Smooth muscle cell (in vitro differentiated cells): ENCODE measurements around the gene POLE. TPM values are rescaled to one million over a fixed set of nuclear protein-coding genes. Genes with fewer than 3 reads are reported as not detected.

Source experiments
- DNase-seq: peaks from one replicate; lab custom pipeline; 2025; ENCODE audit not compliant: unreplicated experiment; lab: John Stamatoyannopoulos, UW
- H2AFZ ChIP-seq: fragments of 200-600 bp; sonication (generic); 2 replicates; pipeline ENCODE4 v1.6.0; 2016; ENCODE audit warnings: antibody characterized with exemption, low read depth, mild to moderate bottlenecking
- H3F3A ChIP-seq: fragments of 200-600 bp; sonication (generic); 2 replicates; pipeline ENCODE4 v1.6.0; 2017; ENCODE audit warnings: antibody characterized with exemption, low read depth
- H3K27ac ChIP-seq: fragments of 200-600 bp; sonication (generic); 2 replicates; pipeline ENCODE4 v1.5.1; 2016; ENCODE audit warnings: low read depth, mild to moderate bottlenecking
- H3K27me3 ChIP-seq: fragments of 200-600 bp; sonication (generic); 2 replicates; pipeline ENCODE4 v1.6.1; 2016; ENCODE audit warnings: low read depth, mild to moderate bottlenecking
- H3K36me3 ChIP-seq: fragments of 200-600 bp; sonication (generic); 2 replicates; pipeline ENCODE4 v1.5.1; 2016; ENCODE audit warnings: low read depth
- H3K4me1 ChIP-seq: fragments of 200-600 bp; sonication (generic); 2 replicates; pipeline ENCODE4 v1.5.1; 2016; ENCODE audit warnings: low read depth
- H3K4me2 ChIP-seq: fragments of 200-600 bp; sonication (generic); 2 replicates; pipeline ENCODE4 v1.6.0; 2016; ENCODE audit warnings: mild to moderate bottlenecking
- H3K4me3 ChIP-seq: fragments of 200-600 bp; sonication (generic); 2 replicates; pipeline ENCODE4 v1.5.1; 2016; ENCODE audit warnings: mild to moderate bottlenecking
- H3K79me2 ChIP-seq: fragments of 200-600 bp; sonication (generic); 2 replicates; pipeline ENCODE4 v1.6.0; 2016; ENCODE audit warnings: low read depth, mild to moderate bottlenecking
- H3K9ac ChIP-seq: fragments of 200-600 bp; sonication (generic); 2 replicates; pipeline ENCODE4 v1.6.0; 2016; ENCODE audit warnings: low read depth
- H3K9me3 ChIP-seq: fragments of 200-600 bp; sonication (generic); replicated peaks from 2 replicates; pipeline ENCODE4 v1.5.1; 2016; ENCODE audit warnings: low read depth
- H4K20me1 ChIP-seq: fragments of 200-600 bp; sonication (generic); 2 replicates; pipeline ENCODE4 v1.6.0; 2016; ENCODE audit warnings: low read depth
- WGBS: methylation state at CpG from one replicate; pipeline ENCODE4 v1.1.7; 2016; ENCODE audit warnings: low lambda C conversion rate; 5-methylcytosine and 5-hydroxymethylcytosine counted together
- polyA plus RNA-seq: library from polyadenylated mRNA; unstranded; fragments of >200 nt; fragmentation: Nextera tagmentation; extraction: Ambion mirVana; gene quantifications from 2 replicates; pipeline ENCODE4 v1.2.1, GENCODE V29; 2016
- total RNA-seq: library from RNA; depleted of rRNA; stranded (reverse); fragments of >200 nt; gene quantifications from 2 replicates; pipeline ENCODE4 v1.2.3, GENCODE V29; 2014
- TF ChIP-seq, protein P1 (sequence below): fragments of 200-600 bp; sonication (generic); IDR thresholded peaks from 2 replicates; pipeline ENCODE4 v1.5.1; 2017; ENCODE audit warnings: borderline replicate concordance, mild to moderate bottlenecking, antibody characterized with exemption; ENCODE audit not compliant: insufficient read depth, poor library complexity, severe bottlenecking

The POLE gene
- total and polyA plus RNA-seq, 2 experiments from 2014 or later = 8.5 to 11.5 TPM

- no peaks in the 10 kb centered on the region for H3K9me3 ChIP-seq
- TF ChIP-seq, protein P1, sequence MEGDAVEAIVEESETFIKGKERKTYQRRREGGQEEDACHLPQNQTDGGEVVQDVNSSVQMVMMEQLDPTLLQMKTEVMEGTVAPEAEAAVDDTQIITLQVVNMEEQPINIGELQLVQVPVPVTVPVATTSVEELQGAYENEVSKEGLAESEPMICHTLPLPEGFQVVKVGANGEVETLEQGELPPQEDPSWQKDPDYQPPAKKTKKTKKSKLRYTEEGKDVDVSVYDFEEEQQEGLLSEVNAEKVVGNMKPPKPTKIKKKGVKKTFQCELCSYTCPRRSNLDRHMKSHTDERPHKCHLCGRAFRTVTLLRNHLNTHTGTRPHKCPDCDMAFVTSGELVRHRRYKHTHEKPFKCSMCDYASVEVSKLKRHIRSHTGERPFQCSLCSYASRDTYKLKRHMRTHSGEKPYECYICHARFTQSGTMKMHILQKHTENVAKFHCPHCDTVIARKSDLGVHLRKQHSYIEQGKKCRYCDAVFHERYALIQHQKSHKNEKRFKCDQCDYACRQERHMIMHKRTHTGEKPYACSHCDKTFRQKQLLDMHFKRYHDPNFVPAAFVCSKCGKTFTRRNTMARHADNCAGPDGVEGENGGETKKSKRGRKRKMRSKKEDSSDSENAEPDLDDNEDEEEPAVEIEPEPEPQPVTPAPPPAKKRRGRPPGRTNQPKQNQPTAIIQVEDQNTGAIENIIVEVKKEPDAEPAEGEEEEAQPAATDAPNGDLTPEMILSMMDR = no peak
- H2AFZ ChIP-seq = no peak overlapping the region
- no peaks in the 10 kb centered on the region for H3K36me3 ChIP-seq
- peaks cover 11% of the 10 kb centered on the region for H3F3A ChIP-seq
- no peak overlapping the region for H3K27ac ChIP-seq
- peaks cover 23% of the 10 kb centered on the region for H3K27me3 ChIP-seq
- H3K4me2 ChIP-seq = no peak overlapping the region
- no peak for DNase-seq
- 89% methylated on average over 18 of the region's 18 CpGs for WGBS
- no peak overlapping the region for H3K9ac ChIP-seq
- H3K4me3 ChIP-seq = no peak overlapping the region
- H3K4me1 ChIP-seq = no peaks in the 10 kb centered on the region
- H4K20me1 ChIP-seq = no peaks in the 10 kb centered on the region
- H3K79me2 ChIP-seq = no peaks in the 10 kb centered on the region
Observed at GRCh38 chr12:132593521-132593920, 93.6 kb downstream of the POLE start.

DNA sequence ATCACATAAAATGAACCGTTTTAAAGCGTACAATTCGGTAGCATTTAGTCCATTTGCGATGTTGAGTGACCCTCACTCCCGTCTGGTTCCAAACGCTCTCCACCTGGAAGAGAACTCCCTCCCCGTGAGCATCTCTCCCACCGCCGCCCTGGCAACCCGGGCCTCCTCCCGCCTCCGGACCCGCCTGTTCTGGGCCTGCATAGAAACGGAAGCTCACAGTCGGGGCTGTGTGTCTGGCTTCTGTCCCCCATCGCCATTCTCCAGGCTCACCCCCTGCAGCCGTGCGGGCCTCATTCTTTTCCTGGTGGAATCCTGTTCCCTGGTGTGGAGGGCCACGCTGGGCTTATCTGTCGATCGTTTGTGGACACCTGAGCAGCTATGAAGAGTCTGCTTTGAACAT, 94.1 kb downstream of the POLE start:
- no peaks in the 10 kb centered on the region for H3K36me3 ChIP-seq
- no peaks in the 10 kb centered on the region for H3K79me2 ChIP-seq
- H4K20me1 ChIP-seq = no peaks in the 10 kb centered on the region
- H3K4me3 ChIP-seq = no peak overlapping the region
- no peak overlapping the region for H3K4me2 ChIP-seq
- no peaks in the 10 kb centered on the region for H3K9me3 ChIP-seq
- TF ChIP-seq, protein P1 = no peak
- peaks cover 23% of the 10 kb centered on the region for H3K27me3 ChIP-seq
- peaks cover 11% of the 10 kb centered on the region for H3F3A ChIP-seq
- no peak overlapping the region for H3K27ac ChIP-seq
- no peak for DNase-seq
- WGBS = 88% methylated on average over 21 of the region's 21 CpGs
- H2AFZ ChIP-seq = no peak overlapping the region
- H3K9ac ChIP-seq = no peak overlapping the region
- no peaks in the 10 kb centered on the region for H3K4me1 ChIP-seq

- WGBS = 87% methylated on average over 37 of the region's 38 CpGs
- peaks cover 9% of the 10 kb centered on the region for H3F3A ChIP-seq
- H3K4me2 ChIP-seq = no peak overlapping the region
Observed at GRCh38 chr12:132592282-132592970, 94.7 kb downstream of the POLE start.

More at GRCh38 chr12:132592282-132592970, 94.7 kb downstream of the POLE start:
- Histone ChIP-seq H3K27me3 (peaks cover 23% of the 10 kb centered on the region), H4K20me1 (no peaks in the 10 kb centered on the region), H3K79me2 (no peaks in the 10 kb centered on the region), H3K9me3 (no peaks in the 10 kb centered on the region), H3K4me3 (no peak overlapping the region), H3K36me3 (no peaks in the 10 kb centered on the region), H3K9ac (no peak overlapping the region), H3K4me1 (no peaks in the 10 kb centered on the region), H2AFZ (no peak overlapping the region), H3K27ac (no peak overlapping the region)
- TF ChIP-seq, protein P1 = no peak
- DNase-seq = no peak
